ENCODE data around the gene UBAP1.
"Not testable (repeated sequence)": the region's sequence is repeated elsewhere in the genome, so short reads cannot be mapped to it uniquely, and the experiment has no call there.

UBAP1 gene

GRCh38 chr9:34267660-34268059 lies 88.8 kb downstream of the UBAP1 start:
- TF ChIP-seq CTCF (IDR thresholded peaks at IDR 0.05; ENCODE audit: low read depth, low read length): no peak
- no peak for DNase-seq (ENCODE audit: extremely low read depth, low read depth)

- no peak for TF ChIP-seq CTCF (IDR thresholded peaks at IDR 0.05; ENCODE audit: low read depth, low read length)
- no peak for DNase-seq (ENCODE audit: extremely low read depth, low read depth)
Measured at GRCh38 chr9:34271265-34272006, 92.6 kb downstream of the UBAP1 start.

GRCh38 chr9:34272101-34272541 lies 93.3 kb downstream of the UBAP1 start:
- TF ChIP-seq CTCF (IDR thresholded peaks at IDR 0.05; ENCODE audit: low read depth, low read length): no peak
- no peak for DNase-seq (ENCODE audit: extremely low read depth, low read depth)

- not testable (repeated sequence) for DNase-seq (ENCODE audit: extremely low read depth, low read depth)
Measured at GRCh38 chr9:34273588-34273987, 94.7 kb downstream of the UBAP1 start.

GRCh38 chr9:34275811-34276210 lies 97.0 kb downstream of the UBAP1 start:
- no peak for DNase-seq (ENCODE audit: extremely low read depth, low read depth)
- no peak for TF ChIP-seq CTCF (IDR thresholded peaks at IDR 0.05; ENCODE audit: low read depth, low read length)

- DNase-seq (ENCODE audit: extremely low read depth, low read depth): no peak
- TF ChIP-seq CTCF (IDR thresholded peaks at IDR 0.05; ENCODE audit: low read depth, low read length): no peak
Measured at GRCh38 chr9:34276772-34277171, 97.9 kb downstream of the UBAP1 start.

GRCh38 chr9:34279411-34279810 lies 100.6 kb downstream of the UBAP1 start:
- no peak for TF ChIP-seq CTCF (IDR thresholded peaks at IDR 0.05; ENCODE audit: low read depth, low read length)
- DNase-seq (ENCODE audit: extremely low read depth, low read depth): no peak

GRCh38 chr9:34282096-34282495 lies 103.3 kb downstream of the UBAP1 start:
- peak; percentile 25 for DNase-seq (ENCODE audit: extremely low read depth, low read depth)
- TF ChIP-seq CTCF (IDR thresholded peaks at IDR 0.05; ENCODE audit: low read depth, low read length): no peak
